IMR-90 (cell line): ENCODE measurements around the gene TIMM9. TPM values are rescaled to one million over a fixed set of nuclear protein-coding genes. Genes with fewer than 3 reads are reported as not detected.

Experiments used
- ATAC-seq: fragments of 200-7000 bp; cut with Tn5 transposase; 2 replicates; pipeline ENCODE4 v1.9.1; 2020; ENCODE audit warnings: low read depth, mild to moderate bottlenecking, moderate library complexity
- BruUV-seq: library from RNA; stranded (reverse); fragments of 400-500 nt; replicated peaks from 2 replicates; lab custom pipeline; 2021; lab: Mats Ljungman, UMichigan
- CTCF ChIA-PET: fragments of 300-600 bp; formaldehyde crosslinking; extraction: SDS; loops from one replicate; lab custom pipeline; 2021; ENCODE audit warnings: antibody characterized with exemption; lab: Yijun Ruan, JAX
- POLR2A ChIA-PET: fragments of 300-600 bp; sonication (Branson Sonifier 250); formaldehyde crosslinking; loops from one replicate; lab custom pipeline; 2022; ENCODE audit warnings: antibody characterized with exemption; ENCODE audit not compliant: unreplicated experiment; lab: Charles Lee
- DNase-seq: peaks from one replicate; pipeline ENCODE4 v3.0.0; 2013
- H2AFZ ChIP-seq: replicated peaks from 2 replicates; pipeline ENCODE3; 2013; ENCODE audit warnings: low read length, mild to moderate bottlenecking; ENCODE audit not compliant: poor library complexity
- H2AK5ac ChIP-seq: 2 replicates; pipeline ENCODE4 v1.6.1; 2013; ENCODE audit warnings: low read depth, low read length, inconsistent platforms
- H2AK9ac ChIP-seq: replicated peaks from 2 replicates; pipeline ENCODE3; 2013; ENCODE audit warnings: mild to moderate bottlenecking, low read depth, low read length, moderate library complexity; ENCODE audit not compliant: poor library complexity
- H2BK120ac ChIP-seq: 2 replicates; pipeline ENCODE4 v1.6.1; 2013; ENCODE audit warnings: low read depth, low read length, inconsistent platforms
- H2BK15ac ChIP-seq: 3 replicates; pipeline ENCODE4 v1.6.1; 2013; ENCODE audit warnings: low read depth, low read length, inconsistent platforms
- H2BK20ac ChIP-seq: 2 replicates; pipeline ENCODE4 v1.6.1; 2013; ENCODE audit warnings: low read depth, mild to moderate bottlenecking, inconsistent platforms, low read length, moderate library complexity
- H2BK5ac ChIP-seq: 2 replicates; pipeline ENCODE4 v1.6.1; 2013; ENCODE audit warnings: mild to moderate bottlenecking, low read depth, low read length, inconsistent platforms; ENCODE audit not compliant: poor library complexity, severe bottlenecking
- H3K14ac ChIP-seq: replicated peaks from 2 replicates; pipeline ENCODE4 v1.6.1; 2013; ENCODE audit warnings: low read depth, low read length, inconsistent platforms
- H3K18ac ChIP-seq: 2 replicates; pipeline ENCODE4 v1.6.1; 2013; ENCODE audit warnings: low read depth, low read length, control low read depth
- H3K23ac ChIP-seq: 2 replicates; pipeline ENCODE4 v1.6.1; 2013; ENCODE audit warnings: low read depth, low read length, inconsistent platforms
- H3K27ac ChIP-seq: 2 replicates; pipeline ENCODE4 v1.5.1; 2013; ENCODE audit warnings: mild to moderate bottlenecking, control low read depth, low read length; ENCODE audit not compliant: insufficient read depth
- H3K27me3 ChIP-seq: 2 replicates; pipeline ENCODE4 v1.6.1; 2013; ENCODE audit warnings: low read length; ENCODE audit not compliant: control insufficient read depth, insufficient read depth
- H3K36me3 ChIP-seq: 2 replicates; pipeline ENCODE4 v1.6.1; 2013; ENCODE audit warnings: low read length, mixed read lengths; ENCODE audit not compliant: control insufficient read depth, insufficient read depth
- H3K4ac ChIP-seq: 2 replicates; pipeline ENCODE4 v1.6.1; 2013; ENCODE audit warnings: low read depth, low read length, inconsistent platforms
- H3K4me1 ChIP-seq: 2 replicates; pipeline ENCODE4 v1.6.1; 2013; ENCODE audit warnings: low read length, mixed read lengths; ENCODE audit not compliant: control insufficient read depth, insufficient read depth
- H3K4me2 ChIP-seq: 2 replicates; pipeline ENCODE4 v1.6.1; 2013; ENCODE audit warnings: low read depth, mild to moderate bottlenecking, control low read depth, low read length, moderate library complexity
- H3K4me3 ChIP-seq: 2 replicates; pipeline ENCODE4 v1.5.1; 2013; ENCODE audit warnings: low read depth, mild to moderate bottlenecking, control low read depth, low read length, moderate library complexity; ENCODE audit not compliant: insufficient read depth
- H3K56ac ChIP-seq: 2 replicates; pipeline ENCODE4 v1.6.1; 2013; ENCODE audit warnings: low read length, inconsistent platforms; ENCODE audit not compliant: insufficient read depth; ENCODE audit errors: extremely low read depth
- H3K79me1 ChIP-seq, 2 experiments: 2 replicates each; pipeline ENCODE4 v1.6.1; 2013; ENCODE audit warnings: low read length in 2 of 2, inconsistent platforms in 1 of 2, low read depth in 1 of 2
- H3K9ac ChIP-seq: 2 replicates; pipeline ENCODE4 v1.6.1; 2013; ENCODE audit warnings: low read depth, low read length, control low read depth
- H3K9me1 ChIP-seq: 2 replicates; pipeline ENCODE4 v1.6.1; 2013; ENCODE audit warnings: low read length, inconsistent platforms; ENCODE audit not compliant: insufficient read depth
- H3K9me3 ChIP-seq: 2 replicates; pipeline ENCODE4 v1.6.1; 2013; ENCODE audit warnings: low read length; ENCODE audit not compliant: control insufficient read depth, insufficient read depth
- H4K20me1 ChIP-seq: 2 replicates; pipeline ENCODE4 v1.6.1; 2013; ENCODE audit warnings: low read length, inconsistent platforms; ENCODE audit not compliant: insufficient read depth
- H4K5ac ChIP-seq: 2 replicates; pipeline ENCODE4 v1.6.1; 2013; ENCODE audit warnings: mild to moderate bottlenecking, low read depth, low read length, control low read depth
- H4K8ac ChIP-seq, 2 experiments: 2 replicates each; pipeline ENCODE4 v1.6.1; 2013; ENCODE audit warnings: low read depth in 2 of 2, low read length in 2 of 2, control low read depth in 1 of 2, inconsistent platforms in 1 of 2
- H4K91ac ChIP-seq: 2 replicates; pipeline ENCODE4 v1.6.1; 2013; ENCODE audit warnings: low read depth, low read length, inconsistent platforms; ENCODE audit not compliant: insufficient read depth
- BHLHE40 ChIP-seq: fragments of 150-350 bp; IDR thresholded peaks from 2 replicates; pipeline ENCODE4 v1.6.1; 2016; ENCODE audit warnings: mild to moderate bottlenecking, low read depth, low read length
- CEBPB ChIP-seq: IDR thresholded peaks from 2 replicates; pipeline ENCODE4 v1.6.1; 2012; ENCODE audit warnings: low read depth, low read length, improper control_type of control experiment
- CHD1 ChIP-seq: IDR thresholded peaks from 2 replicates; pipeline ENCODE4 v1.6.1; 2012; ENCODE audit warnings: low read depth, low read length, improper control_type of control experiment
- FOS ChIP-seq: fragments of 150-350 bp; IDR thresholded peaks from 2 replicates; pipeline ENCODE4 v1.6.1; 2016; ENCODE audit warnings: low read depth, low read length
- MAFK ChIP-seq: IDR thresholded peaks from 2 replicates; pipeline ENCODE4 v1.6.1; 2012; ENCODE audit warnings: low read depth, low read length, improper control_type of control experiment
- MAZ ChIP-seq: IDR thresholded peaks from 2 replicates; pipeline ENCODE4 v1.6.1; 2012; ENCODE audit warnings: low read depth, mild to moderate bottlenecking, low read length, improper control_type of control experiment, moderate library complexity, borderline replicate concordance
- MXI1 ChIP-seq: IDR thresholded peaks from 2 replicates; pipeline ENCODE4 v1.6.1; 2012; ENCODE audit warnings: low read depth, mild to moderate bottlenecking, low read length, moderate library complexity, borderline replicate concordance
- RAD21 ChIP-seq: IDR thresholded peaks from 2 replicates; pipeline ENCODE4 v1.6.1; 2012; ENCODE audit warnings: low read length, improper control_type of control experiment
- RCOR1 ChIP-seq: IDR thresholded peaks from 2 replicates; pipeline ENCODE4 v1.6.1; 2012; ENCODE audit warnings: mild to moderate bottlenecking, low read length, improper control_type of control experiment; ENCODE audit not compliant: insufficient replicate concordance
- SMC3 ChIP-seq: fragments of 150-350 bp; IDR thresholded peaks from 2 replicates; pipeline ENCODE4 v1.6.1; 2016; ENCODE audit warnings: low read depth, mild to moderate bottlenecking, antibody characterized with exemption, low read length, moderate library complexity
- WGBS, 2 experiments: methylation state at CpG; one replicate each; pipeline versions ENCODE4 v1.1.5 to v1.1.7; 2013; ENCODE audit warnings: missing lambda C conversion rate in 2 of 2; ENCODE audit not compliant: insufficient read length in 1 of 2; ENCODE audit errors: extremely low coverage in 2 of 2; 5-methylcytosine and 5-hydroxymethylcytosine counted together
- dilution Hi-C: fragments of 300-500 bp; cut with HindIII; formaldehyde crosslinking; loops from one replicate; pipeline ENCODE4 v1.14.3; 2018; ENCODE audit warnings: low sequenced_read_pairs; ENCODE audit not compliant: unreplicated experiment
- in situ Hi-C: fragments of 300-500 bp; cut with MboI; formaldehyde crosslinking; loops from 3 replicates; pipeline ENCODE4 v1.14.3; 2019; ENCODE audit warnings: low sequenced_read_pairs, inconsistent platforms, mixed read lengths
- intact Hi-C: fragments of 100-400 bp; cut with micrococcal nuclease; formaldehyde crosslinking; loops from 2 replicates; pipeline ENCODE4 v1.10.0; 2022
- polyA plus RNA-seq, 3 experiments: library from polyadenylated mRNA; depleted of rRNA; stranded (reverse); fragments of >200 nt; gene quantifications; 2 replicates each; pipeline ENCODE4 v1.2.3, GENCODE V29; 2012; ENCODE audit warnings: low replicate concordance in 1 of 3
- total RNA-seq: library from RNA; depleted of rRNA; stranded (reverse); fragments of >200 nt; gene quantifications from 2 replicates; pipeline ENCODE4 v1.2.3, GENCODE V29; 2012

The TIMM9 gene
- total and polyA plus RNA-seq, 2 of the 4 experiments (the other 2 are of a cell fraction), result 23.7 to 27.8 TPM

GRCh38 chr14:58467575-58467974, 40.2 kb upstream of the TIMM9 start:
- no peak overlapping the region for H2AK9ac ChIP-seq
- TF ChIP-seq BHLHE40 (no peak), MAFK (no peak), CEBPB (no peak), MAZ (no peak), RCOR1 (no peak), FOS (no peak), SMC3 (no peak), CHD1 (no peak), MXI1 (no peak), RAD21 (no peak)
- no peaks in the 10 kb centered on the region for H3K27me3 ChIP-seq
- peaks cover 10% of the 10 kb centered on the region for H3K36me3 ChIP-seq
- DNase-seq (no peak), ATAC-seq (no peak)
- H4K8ac ChIP-seq, result no peak overlapping the region
- no peaks in the 10 kb centered on the region for H4K20me1 ChIP-seq
- H2BK15ac ChIP-seq, result no peak overlapping the region
- H3K23ac ChIP-seq, result no peak overlapping the region
- POLR2A ChIA-PET, result no interaction called here
- H2BK120ac ChIP-seq, result no peak overlapping the region
- H3K27ac ChIP-seq, result no peak overlapping the region
- no peak overlapping the region for H3K4me2 ChIP-seq
- WGBS, 2 experiments, result no CpG with 5 or more reads among the region's 2 CpGs
- no peak overlapping the region for H3K18ac ChIP-seq
- 0 out of 2 replicates have a peak, but pooled peaks cover 2% of the 10 kb centered on the region for H3K4me1 ChIP-seq
- H2BK20ac ChIP-seq, result no peak overlapping the region
- no peak overlapping the region for H2AFZ ChIP-seq
- no peaks in the 10 kb centered on the region for H3K9me3 ChIP-seq
- peaks cover 4% of the 10 kb centered on the region for H3K9me1 ChIP-seq
- intact Hi-C loops, result no loop called here
- BruUV-seq, result no TSS peak
- H2BK5ac ChIP-seq, result no peak overlapping the region
- H3K56ac ChIP-seq, result no peak overlapping the region
- CTCF ChIA-PET, result no interaction called here
- H4K91ac ChIP-seq, result no peak overlapping the region
- no peak overlapping the region for H2AK5ac ChIP-seq
- no peaks in the 10 kb centered on the region for H3K79me1 ChIP-seq
- no peak overlapping the region for H4K5ac ChIP-seq
- H3K9ac ChIP-seq, result no peak overlapping the region
- dilution Hi-C loops, result no loop called here
- H3K14ac ChIP-seq, result no peak overlapping the region
- no peak overlapping the region for H3K4me3 ChIP-seq
- H3K4ac ChIP-seq, result no peak overlapping the region
- in situ Hi-C loops, result no loop called here
